CD4-positive, CD25-positive, alpha-beta regulatory T cell (primary cell): ENCODE data around the gene RING1. TPM values are rescaled to one million over a fixed set of nuclear protein-coding genes. Genes with fewer than 3 reads are reported as not detected.

Experiments used
- ATAC-seq, 2 donors: fragments of 150-1000 bp; cut with Tn5 transposase; one replicate each; pipeline ENCODE4 v1.10.0; 2021; ENCODE audit warnings: low read depth in 2 of 2, moderate number of reproducible peaks in 2 of 2, moderate library complexity in 1 of 2
- DNase-seq, 3 donors: peaks; one replicate each; pipeline versions ENCODE4 v3.0.0 to v3.0.0-alpha.2; 2012 to 2022; ENCODE audit warnings: mixed read lengths in 1 of 3
- H3K27ac ChIP-seq: one replicate; pipeline ENCODE4 v1.7.0; 2013; ENCODE audit warnings: mild to moderate bottlenecking, low read length; ENCODE audit not compliant: insufficient read depth, poor library complexity, severe bottlenecking
- H3K27me3 ChIP-seq: one replicate; pipeline ENCODE4 v1.7.0; 2013; ENCODE audit warnings: low read length; ENCODE audit not compliant: control insufficient read depth, insufficient read depth
- H3K36me3 ChIP-seq: one replicate; pipeline ENCODE4 v1.7.0; 2013; ENCODE audit warnings: mild to moderate bottlenecking, low read length, moderate library complexity; ENCODE audit not compliant: control insufficient read depth, insufficient read depth
- H3K4me1 ChIP-seq: 2 replicates; pipeline ENCODE4 v1.7.0; 2013; ENCODE audit warnings: mild to moderate bottlenecking, low read length; ENCODE audit not compliant: insufficient read depth, control insufficient read depth, poor library complexity, severe bottlenecking
- H3K4me3 ChIP-seq: one replicate; pipeline ENCODE4 v1.7.0; 2013; ENCODE audit warnings: low read depth, mild to moderate bottlenecking, low read length, moderate library complexity
- H3K9me3 ChIP-seq, 2 experiments: 1 replicate in 1 of 2; 2 replicates in 1 of 2; pipeline ENCODE4 v1.7.0; 2013; ENCODE audit warnings: low read length in 2 of 2, mild to moderate bottlenecking in 1 of 2, moderate library complexity in 1 of 2; ENCODE audit not compliant: control insufficient read depth in 2 of 2
- H3K27ac Mint-ChIP-seq, 3 donors: one replicate each; pipeline ENCODE4 v1.8.0; 2020 to 2022; ENCODE audit warnings: mild to moderate bottlenecking in 3 of 3, mixed read lengths in 3 of 3, moderate library complexity in 2 of 3
- H3K27me3 Mint-ChIP-seq: one replicate; pipeline ENCODE4 v1.8.0; 2022; ENCODE audit warnings: mild to moderate bottlenecking, mixed read lengths
- H3K36me3 Mint-ChIP-seq: one replicate; pipeline ENCODE4 v1.8.0; 2020; ENCODE audit warnings: mixed read lengths
- H3K4me1 Mint-ChIP-seq, 4 donors: one replicate each; pipeline ENCODE4 v1.8.0; 2020 to 2022; ENCODE audit warnings: mixed read lengths in 4 of 4, mild to moderate bottlenecking in 1 of 4
- H3K4me3 Mint-ChIP-seq, 4 donors: one replicate each; pipeline ENCODE4 v1.8.0; 2020 to 2022; ENCODE audit warnings: mild to moderate bottlenecking in 4 of 4, mixed read lengths in 4 of 4, moderate library complexity in 3 of 4
- H3K9me3 Mint-ChIP-seq, 7 donors: one replicate each; pipeline ENCODE4 v1.8.0; 2020 to 2022; ENCODE audit warnings: mixed read lengths in 7 of 7, mild to moderate bottlenecking in 3 of 7, moderate library complexity in 2 of 7
- polyA plus RNA-seq, 4 donors: library from polyadenylated mRNA; unstranded; fragments of 300-500 nt; fragmentation: Illumina TruSeq; gene quantifications; one replicate each; pipeline ENCODE4 v1.2.3, GENCODE V29; 2021
- total RNA-seq: library from RNA; stranded (reverse); gene quantifications from one replicate; pipeline ENCODE4 v1.2.3, GENCODE V29; 2022

RING1 gene
- total and polyA plus RNA-seq, 5 donors from 2014 or later = 4.9 to 34.2 (median 5.6) TPM

GRCh38 chr6:33249732-33250630, 41.7 kb downstream of the RING1 start:
- Histone ChIP-seq H3K36me3 (peaks cover 8% of the 10 kb centered on the region), H3K27ac (peak overlapping the region; percentile 97), H3K4me1 (peaks cover 27% of the 10 kb centered on the region), H3K27me3 (no peaks in the 10 kb centered on the region), H3K9me3 (no peaks in the 10 kb centered on the region), H3K4me3 (peak overlapping the region; percentile 89)
- Mint-ChIP-seq H3K27ac (peak overlapping the region; percentile 92 to 97 (median 97)), H3K27me3 (no peaks in the 10 kb centered on the region), H3K9me3 (no peaks in the 10 kb centered on the region), H3K4me3 (peak overlapping the region; percentile 88 to 98 (median 90)), H3K4me1 (peaks cover 14 to 40% (median 27%) of the 10 kb centered on the region in 4 donors), H3K36me3 (peaks cover 17% of the 10 kb centered on the region)
- DNase-seq (no peak), ATAC-seq (no peak)

DNA sequence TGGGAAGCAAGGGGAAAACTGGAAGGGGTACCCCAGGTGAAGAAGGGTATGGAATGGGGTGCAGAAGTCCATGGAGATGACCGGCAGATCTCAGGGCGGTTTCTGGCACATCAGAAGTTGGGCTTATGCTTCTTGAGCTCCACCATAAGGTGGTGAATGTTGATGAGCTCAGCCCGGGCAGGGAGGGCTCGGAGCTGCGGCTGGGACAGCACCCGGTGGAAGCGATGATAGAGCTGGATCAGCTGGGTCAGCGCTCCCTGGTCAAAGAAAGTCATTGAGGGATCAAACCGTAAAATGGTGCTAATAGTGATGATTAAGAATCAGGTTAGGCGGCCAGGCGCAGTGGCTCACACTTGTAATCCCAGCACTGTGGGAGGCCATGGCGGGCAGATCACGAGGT, 42.4 kb downstream of the RING1 start:
- peak overlapping the region in 2 of 3 donors; percentile 97 for H3K27ac Mint-ChIP-seq
- no peaks in the 10 kb centered on the region for H3K27me3 ChIP-seq
- peaks cover 17% of the 10 kb centered on the region for H3K36me3 Mint-ChIP-seq
- H3K27me3 Mint-ChIP-seq = no peaks in the 10 kb centered on the region
- no peak for DNase-seq
- ATAC-seq = no peak
- H3K36me3 ChIP-seq = peaks cover 8% of the 10 kb centered on the region
- no peaks in the 10 kb centered on the region for H3K9me3 ChIP-seq
- H3K4me1 Mint-ChIP-seq = peaks cover 14 to 40% (median 27%) of the 10 kb centered on the region in 4 donors
- H3K4me3 Mint-ChIP-seq = peak overlapping the region; percentile 32 to 91 (median 63)
- no peaks in the 10 kb centered on the region for H3K9me3 Mint-ChIP-seq
- peak overlapping the region; percentile 97 for H3K27ac ChIP-seq
- H3K4me3 ChIP-seq = no peak overlapping the region
- peaks cover 27% of the 10 kb centered on the region for H3K4me1 ChIP-seq

- H3K4me3 Mint-ChIP-seq = peak overlapping the region in 3 of 4 donors; percentile 1 to 22 (median 1)
- Histone ChIP-seq H3K9me3 (no peaks in the 10 kb centered on the region), H3K4me1 (peaks cover 27% of the 10 kb centered on the region), H3K36me3 (peaks cover 8% of the 10 kb centered on the region), H3K27me3 (no peaks in the 10 kb centered on the region), H3K4me3 (no peak overlapping the region), H3K27ac (no peak overlapping the region)
- ATAC-seq (no peak), DNase-seq (no peak)
- H3K9me3 Mint-ChIP-seq = no peaks in the 10 kb centered on the region
- peaks cover 14 to 40% (median 27%) of the 10 kb centered on the region in 4 donors for H3K4me1 Mint-ChIP-seq
- peaks cover 17% of the 10 kb centered on the region for H3K36me3 Mint-ChIP-seq
- H3K27ac Mint-ChIP-seq = peak overlapping the region; percentile 37 to 97 (median 80)
- H3K27me3 Mint-ChIP-seq = no peaks in the 10 kb centered on the region
Observed at GRCh38 chr6:33251395-33252012, 43.2 kb downstream of the RING1 start.

DNA sequence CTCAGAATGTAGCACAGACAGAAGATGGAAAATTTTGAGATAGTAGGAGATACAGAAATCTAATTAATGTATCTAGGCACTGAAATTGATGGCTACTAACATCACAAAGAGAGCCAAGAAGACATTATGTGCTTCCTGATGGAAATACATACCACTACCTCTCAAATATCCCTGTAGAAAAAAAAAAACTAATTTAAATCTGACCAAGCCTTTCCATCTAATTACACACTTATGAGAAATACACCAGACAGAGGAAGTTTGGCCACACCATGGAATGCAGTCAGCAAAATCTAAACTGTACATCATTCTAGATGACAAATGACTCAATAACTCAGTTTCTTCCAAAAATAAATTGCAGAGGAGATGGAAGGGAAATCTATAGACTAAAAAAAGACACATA, 44.5 kb downstream of the RING1 start:
- DNase-seq (no peak), ATAC-seq (no peak)
- Histone ChIP-seq H3K4me3 (no peak overlapping the region), H3K9me3 (no peaks in the 10 kb centered on the region), H3K4me1 (peaks cover 27% of the 10 kb centered on the region), H3K36me3 (peaks cover 8% of the 10 kb centered on the region), H3K27me3 (no peaks in the 10 kb centered on the region), H3K27ac (no peak overlapping the region)
- H3K27ac Mint-ChIP-seq = no peak overlapping the region
- peak overlapping the region in 1 of 4 donors; percentile 38 for H3K4me3 Mint-ChIP-seq
- peaks cover 18% of the 10 kb centered on the region for H3K36me3 Mint-ChIP-seq
- H3K27me3 Mint-ChIP-seq = no peaks in the 10 kb centered on the region
- peaks cover 14 to 40% (median 27%) of the 10 kb centered on the region in 4 donors for H3K4me1 Mint-ChIP-seq
- H3K9me3 Mint-ChIP-seq = no peaks in the 10 kb centered on the region

- H3K27ac ChIP-seq = no peak overlapping the region
- Mint-ChIP-seq H3K27ac (no peak overlapping the region), H3K4me1 (peaks cover 9 to 31% (median 20%) of the 10 kb centered on the region in 4 donors), H3K4me3 (no peak overlapping the region), H3K36me3 (peaks cover 19% of the 10 kb centered on the region), H3K9me3 (no peaks in the 10 kb centered on the region), H3K27me3 (no peaks in the 10 kb centered on the region)
- DNase-seq (no peak), ATAC-seq (no peak)
- no peaks in the 10 kb centered on the region for H3K27me3 ChIP-seq
- no peaks in the 10 kb centered on the region for H3K9me3 ChIP-seq
- no peak overlapping the region for H3K4me3 ChIP-seq
- peaks cover 11% of the 10 kb centered on the region for H3K4me1 ChIP-seq
- H3K36me3 ChIP-seq = peaks cover 18% of the 10 kb centered on the region
Observed at GRCh38 chr6:33254591-33254990, 46.3 kb downstream of the RING1 start.

GRCh38 chr6:33259032-33259431, 50.7 kb downstream of the RING1 start:
- peaks cover 0 to 11% (median 7%) of the 10 kb centered on the region in 4 donors for H3K4me1 Mint-ChIP-seq
- Histone ChIP-seq H3K4me3 (no peak overlapping the region), H3K36me3 (peaks cover 37% of the 10 kb centered on the region), H3K27me3 (no peaks in the 10 kb centered on the region), H3K27ac (no peak overlapping the region), H3K9me3 (no peaks in the 10 kb centered on the region), H3K4me1 (no peaks in the 10 kb centered on the region)
- no peak for ATAC-seq
- DNase-seq = no peak
- H3K36me3 Mint-ChIP-seq = peaks cover 23% of the 10 kb centered on the region
- H3K4me3 Mint-ChIP-seq = no peak overlapping the region
- H3K9me3 Mint-ChIP-seq = no peaks in the 10 kb centered on the region
- H3K27me3 Mint-ChIP-seq = peaks cover 4% of the 10 kb centered on the region
- H3K27ac Mint-ChIP-seq = no peak overlapping the region
